Measurements from ENCODE around the gene SHOC1.
"Not testable (repeated sequence)": the region's sequence is repeated elsewhere in the genome, so short reads cannot be mapped to it uniquely, and the experiment has no call there.

Gene SHOC1

GRCh38 chr9:111804636-111805035 is 9.9 kb upstream of the SHOC1 start:
- DNase-seq = no peak

GRCh38 chr9:111803924-111804323 is 9.2 kb upstream of the SHOC1 start:
- DNase-seq = no peak

- no peak for DNase-seq
Observed at GRCh38 chr9:111799915-111800526, 5.3 kb upstream of the SHOC1 start.

- DNase-seq = no peak
Observed at GRCh38 chr9:111799506-111799905, 4.8 kb upstream of the SHOC1 start.

- no peak for DNase-seq
Observed at GRCh38 chr9:111798786-111799185, 4.0 kb upstream of the SHOC1 start.

GRCh38 chr9:111795557-111795839 is 761 bp upstream of the SHOC1 start:
- no peak for DNase-seq

GRCh38 chr9:111791821-111792220 is 2.9 kb downstream of the SHOC1 start:
- not testable (repeated sequence) for DNase-seq

- DNase-seq = no peak
Observed at GRCh38 chr9:111789881-111790280, 4.9 kb downstream of the SHOC1 start.

- DNase-seq = no peak
Observed at GRCh38 chr9:111783857-111784256, 10.9 kb downstream of the SHOC1 start.

GRCh38 chr9:111783424-111783823 is 11.3 kb downstream of the SHOC1 start:
- no peak for DNase-seq

- DNase-seq = no peak
Observed at GRCh38 chr9:111766066-111766465, 28.7 kb downstream of the SHOC1 start.

GRCh38 chr9:111762556-111762955 is 32.2 kb downstream of the SHOC1 start:
- no peak for DNase-seq

GRCh38 chr9:111759762-111760639 is 34.7 kb downstream of the SHOC1 start:
- no peak for DNase-seq

GRCh38 chr9:111754800-111755199 is 39.9 kb downstream of the SHOC1 start:
- no peak for DNase-seq

- DNase-seq = no peak
Observed at GRCh38 chr9:111752455-111752854, 42.3 kb downstream of the SHOC1 start.
